HepG2 (cell line): Measurements from ENCODE around the gene KTI12.

Source experiments
- AKAP8 ChIP-seq: sonication (generic); formaldehyde crosslinking; IDR thresholded peaks from 2 replicates; pipeline ENCODE4 v1.5.1; 2020; ENCODE audit warnings: mild to moderate bottlenecking, missing genetic modification reagents
- DPF2 ChIP-seq: sonication (generic); formaldehyde crosslinking; IDR thresholded peaks from 2 replicates; pipeline ENCODE4 v1.4.0; 2020; ENCODE audit warnings: mild to moderate bottlenecking, low read depth, missing genetic modification reagents, borderline replicate concordance
- EP300 ChIP-seq, 3 experiments: sonication (generic) in 1 of 3; formaldehyde crosslinking in 1 of 3; IDR thresholded peaks; 2 replicates each; pipeline versions ENCODE4 v1.5.1 to v1.6.1; 2011 to 2020; ENCODE audit warnings: low read depth in 2 of 3, low read length in 2 of 3, borderline replicate concordance in 1 of 3, improper control_type of control experiment in 1 of 3, mild to moderate bottlenecking in 1 of 3, missing genetic modification reagents in 1 of 3, moderate library complexity in 1 of 3
- MEIS1 ChIP-seq: sonication (generic); formaldehyde crosslinking; IDR thresholded peaks from 2 replicates; pipeline ENCODE4 v1.9.0; 2021; ENCODE audit warnings: mild to moderate bottlenecking, missing genetic modification reagents, moderate library complexity, borderline replicate concordance
- POLR2A ChIP-seq, 2 experiments: IDR thresholded peaks; 2 replicates each; pipeline ENCODE4 v1.6.1; 2011; ENCODE audit warnings: low read depth in 2 of 2, low read length in 2 of 2, mild to moderate bottlenecking in 1 of 2, moderate library complexity in 1 of 2; ENCODE audit not compliant: insufficient read depth in 1 of 2
- ZNF598 ChIP-seq: sonication (generic); formaldehyde crosslinking; IDR thresholded peaks from 2 replicates; pipeline ENCODE4 v1.5.1; 2020; ENCODE audit warnings: mild to moderate bottlenecking, missing genetic modification reagents, borderline replicate concordance
- TF ChIP-seq, protein P1 (sequence below): sonication (generic); formaldehyde crosslinking; IDR thresholded peaks from 2 replicates; pipeline ENCODE4 v1.5.0; 2020; ENCODE audit warnings: mild to moderate bottlenecking, missing genetic modification reagents, moderate library complexity
- TF ChIP-seq, protein P2 (sequence below): sonication (generic); formaldehyde crosslinking; IDR thresholded peaks from 2 replicates; pipeline ENCODE4 v1.5.1; 2020; ENCODE audit warnings: mild to moderate bottlenecking, missing genetic modification reagents

DNA sequence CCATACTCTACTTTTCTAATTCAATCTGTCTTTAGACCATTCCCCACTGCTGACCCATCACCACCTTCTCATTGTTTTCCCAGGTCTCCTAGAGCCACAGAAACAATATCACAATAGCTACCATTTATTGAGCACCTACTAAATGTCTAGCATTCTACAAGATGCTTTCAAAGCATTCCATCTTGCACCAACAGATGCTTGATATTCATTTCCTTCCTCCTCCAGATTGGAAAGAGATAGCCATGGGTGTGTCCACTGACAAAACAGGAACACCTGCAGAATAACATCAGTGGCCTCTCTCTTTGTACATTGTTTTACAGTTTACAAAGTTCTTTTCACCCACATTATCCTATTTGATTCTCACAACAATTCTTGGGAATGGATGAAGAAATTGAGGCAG, 45.4 kb downstream of the KTI12 start:
- TF ChIP-seq AKAP8 (no peak), POLR2A (IDR thresholded peaks at IDR 0.05; ENCODE audit: insufficient read depth in 1 of 2, low read depth in 2 of 2, low read length in 2 of 2) (no peak), MEIS1 (CRISPR knock-in tag) (no peak), ZNF598 (CRISPR knock-in tag) (no peak), DPF2 (no peak), EP300 (IDR thresholded peaks at IDR 0.05; ENCODE audit: low read depth in 2 of 2, low read length in 2 of 2) (no peak), EP300 (CRISPR knock-in tag; IDR thresholded peaks at IDR 0.05; ENCODE audit: borderline replicate concordance) (no peak)
- TF ChIP-seq, protein P1, sequence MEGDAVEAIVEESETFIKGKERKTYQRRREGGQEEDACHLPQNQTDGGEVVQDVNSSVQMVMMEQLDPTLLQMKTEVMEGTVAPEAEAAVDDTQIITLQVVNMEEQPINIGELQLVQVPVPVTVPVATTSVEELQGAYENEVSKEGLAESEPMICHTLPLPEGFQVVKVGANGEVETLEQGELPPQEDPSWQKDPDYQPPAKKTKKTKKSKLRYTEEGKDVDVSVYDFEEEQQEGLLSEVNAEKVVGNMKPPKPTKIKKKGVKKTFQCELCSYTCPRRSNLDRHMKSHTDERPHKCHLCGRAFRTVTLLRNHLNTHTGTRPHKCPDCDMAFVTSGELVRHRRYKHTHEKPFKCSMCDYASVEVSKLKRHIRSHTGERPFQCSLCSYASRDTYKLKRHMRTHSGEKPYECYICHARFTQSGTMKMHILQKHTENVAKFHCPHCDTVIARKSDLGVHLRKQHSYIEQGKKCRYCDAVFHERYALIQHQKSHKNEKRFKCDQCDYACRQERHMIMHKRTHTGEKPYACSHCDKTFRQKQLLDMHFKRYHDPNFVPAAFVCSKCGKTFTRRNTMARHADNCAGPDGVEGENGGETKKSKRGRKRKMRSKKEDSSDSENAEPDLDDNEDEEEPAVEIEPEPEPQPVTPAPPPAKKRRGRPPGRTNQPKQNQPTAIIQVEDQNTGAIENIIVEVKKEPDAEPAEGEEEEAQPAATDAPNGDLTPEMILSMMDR (CRISPR knock-in tag), result no peak
- TF ChIP-seq, protein P2, sequence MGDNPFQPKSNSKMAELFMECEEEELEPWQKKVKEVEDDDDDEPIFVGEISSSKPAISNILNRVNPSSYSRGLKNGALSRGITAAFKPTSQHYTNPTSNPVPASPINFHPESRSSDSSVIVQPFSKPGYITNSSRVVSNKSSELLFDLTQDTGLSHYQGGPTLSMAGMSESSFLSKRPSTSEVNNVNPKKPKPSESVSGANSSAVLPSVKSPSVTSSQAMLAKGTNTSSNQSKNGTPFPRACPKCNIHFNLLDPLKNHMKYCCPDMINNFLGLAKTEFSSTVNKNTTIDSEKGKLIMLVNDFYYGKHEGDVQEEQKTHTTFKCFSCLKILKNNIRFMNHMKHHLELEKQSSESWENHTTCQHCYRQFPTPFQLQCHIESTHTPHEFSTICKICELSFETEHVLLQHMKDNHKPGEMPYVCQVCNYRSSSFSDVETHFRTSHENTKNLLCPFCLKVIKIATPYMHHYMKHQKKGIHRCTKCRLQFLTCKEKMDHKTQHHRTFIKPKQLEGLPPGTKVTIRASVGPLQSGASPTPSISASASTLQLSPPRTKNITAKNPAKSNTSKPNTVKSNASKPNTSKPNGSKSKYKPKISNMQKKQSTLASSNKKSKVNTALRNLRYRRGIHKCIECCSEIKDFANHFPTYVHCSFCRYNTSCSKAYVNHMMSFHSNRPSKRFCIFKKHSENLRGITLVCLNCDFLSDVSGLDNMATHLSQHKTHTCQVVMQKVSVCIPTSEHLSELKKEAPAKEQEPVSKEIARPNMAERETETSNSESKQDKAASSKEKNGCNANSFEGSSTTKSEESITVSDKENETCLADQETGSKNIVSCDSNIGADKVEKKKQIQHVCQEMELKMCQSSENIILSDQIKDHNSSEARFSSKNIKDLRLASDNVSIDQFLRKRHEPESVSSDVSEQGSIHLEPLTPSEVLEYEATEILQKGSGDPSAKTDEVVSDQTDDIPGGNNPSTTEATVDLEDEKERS (CRISPR knock-in tag), result no peak
